Measurements from ENCODE around the gene CNOT1. TPM values are rescaled to one million over a fixed set of nuclear protein-coding genes. Genes with fewer than 3 reads are reported as not detected.
"Not testable (repeated sequence)": the region's sequence is repeated elsewhere in the genome, so short reads cannot be mapped to it uniquely, and the experiment has no call there.

Gene CNOT1
- total RNA-seq, 1 experiment from 2014 or later, result 230 TPM

GRCh38 chr16:58639230-58639629, 9.6 kb upstream of the CNOT1 start:
- H3K27ac ChIP-seq (ENCODE audit: low read depth, low read length), result no peak overlapping the region

GRCh38 chr16:58638148-58639036, 8.8 kb upstream of the CNOT1 start:
- H2AFZ ChIP-seq (ENCODE audit: low read depth, low read length, poor library complexity, severe bottlenecking), result peak overlapping the region; percentile 78
- H3K36me3 ChIP-seq (ENCODE audit: control insufficient read depth in 1 of 2, insufficient read depth in 2 of 2, low read length in 2 of 2), result no peaks in the 10 kb centered on the region
- H4K20me1 ChIP-seq (ENCODE audit: insufficient read depth), result no peaks in the 10 kb centered on the region
- BruUV-seq (replicated peaks), result no TSS peak
- H3K4me2 ChIP-seq (ENCODE audit: low read length), result peak overlapping the region; percentile 40
- no peak overlapping the region for H3K9ac ChIP-seq (ENCODE audit: low read length)
- ChIA-PET POLR2A (no interaction called here), CTCF (no interaction called here), RAD21 (ENCODE audit: low non-redundant PET in 1 of 2, low total read pairs in 2 of 2, uncharacterized antibody in 2 of 2, unreplicated experiment in 2 of 2) (no interaction called here)
- no peaks in the 10 kb centered on the region for H3K9me2 ChIP-seq (ENCODE audit: insufficient read depth)
- TF ChIP-seq CBX3 (IDR thresholded peaks at IDR 0.05; ENCODE audit: low read depth) (0 out of 2 replicates have a peak, but pooled peaks have one; percentile 30), ATF3 (IDR thresholded peaks at IDR 0.05) (no peak), SRF (IDR thresholded peaks at IDR 0.05; ENCODE audit: low read depth) (no peak), CTCF (IDR thresholded peaks at IDR 0.05 in 2 of 3, conservative IDR thresholded peaks at IDR 0.05 in 1 of 3; ENCODE audit: borderline replicate concordance in 1 of 3, insufficient read depth in 1 of 3, low read depth in 2 of 3, low read length in 2 of 3) (peak; percentile 41 to 72 (median 46); a peak in 4 of 6 replicates), ZNF274 (IDR thresholded peaks at IDR 0.05; ENCODE audit: low read depth, low read length) (no peak), RAD21 (IDR thresholded peaks at IDR 0.05; ENCODE audit: low read depth) (peak; percentile 90), CEBPB (IDR thresholded peaks at IDR 0.05; ENCODE audit: low read depth) (no peak)
- DNase-seq (ENCODE audit: low read depth, low spot score) (peak; percentile 54), ATAC-seq (peak; percentile 99)
- H3K27me3 ChIP-seq (ENCODE audit: insufficient read depth, low read length), result no peaks in the 10 kb centered on the region
- H3K4me1 ChIP-seq (ENCODE audit: control insufficient read depth in 1 of 2, insufficient read depth in 2 of 2, low read length in 2 of 2), result peaks cover 8 to 14% of the 10 kb centered on the region in 2 experiments; a peak in 3 of 4 replicates
- intact Hi-C loops (cut with micrococcal nuclease), result loop anchor here (1.0 to 10.0 kb wide), 2 partner anchors 126 to 304 kb away; no protein-coding TSS in a partner anchor
- no peak overlapping the region for H3K27ac ChIP-seq (ENCODE audit: low read depth, low read length)
- no peak overlapping the region for H3K4me3 ChIP-seq (replicated peaks in 1 of 2; ENCODE audit: low read depth in 1 of 2, low read length in 2 of 2)
- H3K9me3 ChIP-seq (ENCODE audit: control insufficient read depth in 1 of 2, insufficient read depth in 1 of 2, low read depth in 1 of 2, low read length in 2 of 2), result no peaks in the 10 kb centered on the region
- no peaks in the 10 kb centered on the region for H3K79me2 ChIP-seq (ENCODE audit: insufficient read depth, low read length)

More at GRCh38 chr16:58639230-58639629, 9.6 kb upstream of the CNOT1 start:
- H3K4me2 ChIP-seq (ENCODE audit: low read length), result no peak overlapping the region
- H3K4me1 ChIP-seq (ENCODE audit: control insufficient read depth in 1 of 2, insufficient read depth in 2 of 2, low read length in 2 of 2), result peaks cover 8 to 14% of the 10 kb centered on the region in 2 experiments; a peak in 3 of 4 replicates
- DNase-seq (ENCODE audit: low read depth, low spot score), result no peak
- ChIA-PET RAD21 (ENCODE audit: low non-redundant PET in 1 of 2, low total read pairs in 2 of 2, uncharacterized antibody in 2 of 2, unreplicated experiment in 2 of 2) (no interaction called here), POLR2A (no interaction called here), CTCF (interaction anchor here (0.9 to 1.2 kb wide), 2 partner anchors 22 to 127 kb away, joined by 3 to 5 read pairs; no protein-coding TSS in a partner anchor)
- no peaks in the 10 kb centered on the region for H4K20me1 ChIP-seq (ENCODE audit: insufficient read depth)
- H3K9me2 ChIP-seq (ENCODE audit: insufficient read depth), result no peaks in the 10 kb centered on the region
- H3K4me3 ChIP-seq (replicated peaks in 1 of 2; ENCODE audit: low read depth in 1 of 2, low read length in 2 of 2), result no peak overlapping the region
- no peak overlapping the region for H2AFZ ChIP-seq (ENCODE audit: low read depth, low read length, poor library complexity, severe bottlenecking)
- no peak overlapping the region for H3K9ac ChIP-seq (ENCODE audit: low read length)
- BruUV-seq (replicated peaks), result no TSS peak
- no peaks in the 10 kb centered on the region for H3K36me3 ChIP-seq (ENCODE audit: control insufficient read depth in 1 of 2, insufficient read depth in 2 of 2, low read length in 2 of 2)
- intact Hi-C loops (cut with micrococcal nuclease), result loop anchor here (10.0 kb wide), 1 partner anchor 304 kb away; no protein-coding TSS in a partner anchor
- no peaks in the 10 kb centered on the region for H3K79me2 ChIP-seq (ENCODE audit: insufficient read depth, low read length)
- H3K9me3 ChIP-seq (ENCODE audit: control insufficient read depth in 1 of 2, insufficient read depth in 1 of 2, low read depth in 1 of 2, low read length in 2 of 2), result no peaks in the 10 kb centered on the region
- H3K27me3 ChIP-seq (ENCODE audit: insufficient read depth, low read length), result no peaks in the 10 kb centered on the region
- no peak for ATAC-seq
- TF ChIP-seq CBX3 (IDR thresholded peaks at IDR 0.05; ENCODE audit: low read depth) (no peak), YY1 (IDR thresholded peaks at IDR 0.05; ENCODE audit: extremely low read depth, insufficient replicate concordance, low read depth, low read length) (no peak)

GRCh38 chr16:58637021-58637420, 7.4 kb upstream of the CNOT1 start:
- H3K36me3 ChIP-seq (ENCODE audit: control insufficient read depth in 1 of 2, insufficient read depth in 2 of 2, low read length in 2 of 2); H3K4me2 ChIP-seq (ENCODE audit: low read length); H3K9ac ChIP-seq (ENCODE audit: low read length); H3K79me2 ChIP-seq (ENCODE audit: insufficient read depth, low read length); H3K27me3 ChIP-seq (ENCODE audit: insufficient read depth, low read length); DNase-seq (ENCODE audit: low read depth, low spot score); CTCF ChIA-PET; H3K4me3 ChIP-seq (replicated peaks in 1 of 2; ENCODE audit: low read depth in 1 of 2, low read length in 2 of 2); H3K9me2 ChIP-seq (ENCODE audit: insufficient read depth); H3K27ac ChIP-seq (ENCODE audit: low read depth, low read length); BruUV-seq (replicated peaks); RAD21 ChIA-PET (ENCODE audit: low non-redundant PET in 1 of 2, low total read pairs in 2 of 2, uncharacterized antibody in 2 of 2, unreplicated experiment in 2 of 2); H4K20me1 ChIP-seq (ENCODE audit: insufficient read depth); ATAC-seq; H3K9me3 ChIP-seq (ENCODE audit: control insufficient read depth in 1 of 2, insufficient read depth in 1 of 2, low read depth in 1 of 2, low read length in 2 of 2); H2AFZ ChIP-seq (ENCODE audit: low read depth, low read length, poor library complexity, severe bottlenecking); POLR2A ChIA-PET: not testable (repeated sequence)
- intact Hi-C loops (cut with micrococcal nuclease), result loop anchor here (10.0 kb wide), 1 partner anchor 302 kb away; no protein-coding TSS in a partner anchor
- H3K4me1 ChIP-seq (ENCODE audit: control insufficient read depth in 1 of 2, insufficient read depth in 2 of 2, low read length in 2 of 2), result peaks cover 8 to 14% of the 10 kb centered on the region in 2 experiments; a peak in 3 of 4 replicates

All from HCT116 (cell line).